ENCODE measurements around the gene NFE2L2. TPM values are rescaled to one million over a fixed set of nuclear protein-coding genes. Genes with fewer than 3 reads are reported as not detected.

NFE2L2 gene
- total and polyA plus RNA-seq, 7 donors = 46.7 to 103 (median 88.3) TPM

GRCh38 chr2:177212106-177212890, 52.2 kb downstream of the NFE2L2 start, which contains the start of gene HNRNPA3:
Gene HNRNPA3 (plus strand): TSS chr2:177212794. CDS start chr2:177212800, 6 bp downstream.
- no peaks in the 10 kb centered on the region for H3K9me3 ChIP-seq
- H3K4me3 ChIP-seq = peak within 1 kb of the TSS; percentile 77 to 98 (median 87)
- H3K27me3 ChIP-seq = no peaks in the 10 kb centered on the region
- 5 to 6% methylated on average over 74 of the region's 74 CpGs for WGBS, 2 donors
- peaks cover 0 to 52% (median 44%) of the 10 kb centered on the region in 4 donors for H3K4me1 ChIP-seq
- H3K36me3 ChIP-seq = peaks cover 13 to 22% (median 14%) of the 10 kb centered on the region in 4 donors
- DNase-seq = peak; percentile 100
- H3K27ac ChIP-seq = peak within 1 kb of the TSS; percentile 99 to 100 (median 100)
- TF ChIP-seq CTCF (IDR thresholded peaks at IDR 0.05) (peak in 2 of 4 experiments; percentile 22 to 27), EP300 (IDR thresholded peaks at IDR 0.05) (peak; percentile 1 to 59 (median 25)), POLR2AphosphoS5 (IDR thresholded peaks at IDR 0.05) (peak; percentile 97 to 99 (median 98)), POLR2A (IDR thresholded peaks at IDR 0.05) (peak; percentile 95)
- intact Hi-C loops (cut with DNase I) = loop anchor here (1.0 kb wide), 1 partner anchor 53 kb away; no protein-coding TSS in a partner anchor

DNA sequence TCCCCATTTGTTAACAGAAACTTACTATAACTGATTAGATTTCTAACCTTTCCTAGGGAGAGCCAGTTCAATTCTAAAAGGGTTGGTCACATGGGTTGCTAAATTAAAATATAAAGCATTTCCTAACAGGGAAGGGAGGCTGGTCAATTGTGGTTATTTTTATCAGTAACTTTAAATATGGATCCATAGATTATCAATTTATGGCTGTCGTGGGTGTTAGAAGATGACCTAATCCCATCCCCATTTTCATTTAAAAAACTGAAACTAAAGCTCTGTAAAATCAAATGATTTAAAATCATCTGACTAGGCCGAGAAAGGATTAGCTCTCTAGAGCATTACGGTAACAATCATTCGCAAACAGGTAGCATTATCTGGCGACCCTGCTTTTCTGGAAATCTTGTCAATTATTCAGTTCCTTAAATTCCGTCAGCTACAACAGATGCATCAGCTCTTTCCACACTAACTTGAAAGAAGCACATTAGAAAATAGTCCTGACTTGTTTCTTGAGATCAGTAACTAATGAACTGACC, 52.9 kb downstream of the NFE2L2 start:
- intact Hi-C loops (cut with DNase I) = loop anchor here (1.0 to 2.0 kb wide), 2 partner anchors 47 to 54 kb away; no protein-coding TSS in a partner anchor
- Histone ChIP-seq H3K27me3 (no peaks in the 10 kb centered on the region), H3K36me3 (peaks cover 7 to 15% (median 8%) of the 10 kb centered on the region in 4 donors), H3K4me3 (peak overlapping the region; percentile 44 to 88 (median 82)), H3K4me1 (peaks cover 0 to 46% (median 37%) of the 10 kb centered on the region in 4 donors), H3K9me3 (no peaks in the 10 kb centered on the region), H3K27ac (peak overlapping the region; percentile 98 to 100 (median 100))
- no peak for DNase-seq
- TF ChIP-seq POLR2AphosphoS5 (IDR thresholded peaks at IDR 0.05) (no peak), CTCF (IDR thresholded peaks at IDR 0.05) (no peak), EP300 (IDR thresholded peaks at IDR 0.05) (no peak), POLR2A (IDR thresholded peaks at IDR 0.05) (no peak)
- 5% methylated on average over 6 of the region's 6 CpGs for WGBS, 2 donors

- DNase-seq = no peak
- Histone ChIP-seq H3K27me3 (no peaks in the 10 kb centered on the region), H3K4me3 (peak overlapping the region in 3 of 4 donors; percentile 77 to 88 (median 86)), H3K9me3 (no peaks in the 10 kb centered on the region), H3K27ac (peak overlapping the region; percentile 98 to 100 (median 100)), H3K4me1 (peaks cover 0 to 41% (median 33%) of the 10 kb centered on the region in 4 donors), H3K36me3 (peaks cover 2 to 11% (median 3%) of the 10 kb centered on the region in 4 donors)
- intact Hi-C loops (cut with DNase I) = loop anchor here (2.0 kb wide), 1 partner anchor 46 kb away; no protein-coding TSS in a partner anchor
- TF ChIP-seq POLR2A (IDR thresholded peaks at IDR 0.05) = no peak
- TF ChIP-seq EP300 (IDR thresholded peaks at IDR 0.05) = no peak
- no peak for TF ChIP-seq CTCF (IDR thresholded peaks at IDR 0.05)
- TF ChIP-seq POLR2AphosphoS5 (IDR thresholded peaks at IDR 0.05) = no peak
- WGBS, 2 donors = 28 to 60% methylated on average over 7 of the region's 7 CpGs
Measured at GRCh38 chr2:177211169-177211568, 53.4 kb downstream of the NFE2L2 start.

- Histone ChIP-seq H3K4me3 (no peak overlapping the region), H3K9me3 (no peaks in the 10 kb centered on the region), H3K36me3 (no peaks in the 10 kb centered on the region), H3K27me3 (no peaks in the 10 kb centered on the region), H3K27ac (no peak overlapping the region), H3K4me1 (peaks cover 0 to 15% (median 13%) of the 10 kb centered on the region in 4 donors)
- intact Hi-C loops (cut with DNase I) = no loop called here
- TF ChIP-seq POLR2A (IDR thresholded peaks at IDR 0.05) (no peak), CTCF (IDR thresholded peaks at IDR 0.05) (no peak), EP300 (IDR thresholded peaks at IDR 0.05) (no peak), POLR2AphosphoS5 (IDR thresholded peaks at IDR 0.05) (no peak)
- 77 to 79% methylated on average over 2 of the region's 2 CpGs for WGBS, 2 donors
- DNase-seq = no peak
Measured at GRCh38 chr2:177207101-177207500, 57.4 kb downstream of the NFE2L2 start.

Data from sigmoid colon (tissue), 7 donors.